Endothelial cell of umbilical vein (primary cell): ENCODE measurements around the gene MAN2A1. TPM values are rescaled to one million over a fixed set of nuclear protein-coding genes. Genes with fewer than 3 reads are reported as not detected.

Experiments used
- BruUV-seq: library from RNA; stranded (reverse); fragments of 400-500 nt; replicated peaks from 2 replicates; lab custom pipeline; 2021; lab: Mats Ljungman, UMichigan
- CTCF ChIA-PET: fragments of 300-600, 350-600 bp; sonication (Branson Sonifier 250); formaldehyde crosslinking; loops from one replicate; lab custom pipeline; 2021; ENCODE audit warnings: antibody characterized with exemption, inconsistent platforms; lab: Charles Lee
- POLR2A ChIA-PET: fragments of 300-600, 350-600 bp; sonication (Branson Sonifier 250); formaldehyde crosslinking; loops from one replicate; lab custom pipeline; 2021; ENCODE audit warnings: antibody characterized with exemption, inconsistent platforms; lab: Charles Lee
- DNase-seq: peaks from one replicate; pipeline ENCODE4 v3.0.0-alpha.2; 2011; ENCODE audit warnings: low read depth, low spot score
- FAIRE-seq: peaks from 2 replicates; lab custom pipeline; 2011; peaks lifted over from hg19 to GRCh38; lab: Jason Lieb, UNC
- H2AFZ ChIP-seq: 2 replicates; pipeline ENCODE4 v1.6.0; 2012; ENCODE audit warnings: low read depth, low read length, control low read depth, inconsistent platforms
- H3K27ac ChIP-seq: 2 replicates; pipeline ENCODE4 v1.5.1; 2011; ENCODE audit warnings: low read depth, mild to moderate bottlenecking, control low read depth, low read length, moderate library complexity; ENCODE audit not compliant: insufficient read depth
- H3K27me3 ChIP-seq, 2 experiments: 2 replicates each; pipeline versions ENCODE4 v1.6.0 to v1.6.1; 2011; ENCODE audit warnings: low read length in 2 of 2, mixed read lengths in 1 of 2; ENCODE audit not compliant: control insufficient read depth in 2 of 2, insufficient read depth in 2 of 2
- H3K36me3 ChIP-seq, 2 experiments: 2 replicates in 1 of 2; 3 replicates in 1 of 2; pipeline ENCODE4 v1.5.1; 2011; ENCODE audit warnings: low read length in 2 of 2, mild to moderate bottlenecking in 1 of 2, moderate library complexity in 1 of 2; ENCODE audit not compliant: control insufficient read depth in 2 of 2, insufficient read depth in 2 of 2; ENCODE audit errors: extremely low read depth in 1 of 2
- H3K4me1 ChIP-seq: 3 replicates; pipeline ENCODE4 v1.5.1; 2011; ENCODE audit warnings: mild to moderate bottlenecking, low read length; ENCODE audit not compliant: control insufficient read depth, insufficient read depth; ENCODE audit errors: extremely low read depth
- H3K4me2 ChIP-seq: 2 replicates; pipeline ENCODE4 v1.6.1; 2011; ENCODE audit warnings: low read length, control low read depth, mixed read lengths; ENCODE audit not compliant: insufficient read depth
- H3K4me3 ChIP-seq, 3 experiments: fragments of 200-600 bp in 1 of 3; sonication (generic), shearing (Covaris generic) in 1 of 3; replicated peaks in 1 of 3; 2 replicates each; pipeline ENCODE4 v1.5.1; 2011 to 2016; ENCODE audit warnings: control low read depth in 3 of 3, low read length in 3 of 3, mild to moderate bottlenecking in 2 of 3, inconsistent platforms in 1 of 3, low read depth in 1 of 3, moderate library complexity in 1 of 3; ENCODE audit not compliant: insufficient read depth in 1 of 3
- H3K79me2 ChIP-seq: 2 replicates; pipeline ENCODE4 v1.6.0; 2012; ENCODE audit warnings: low read length, inconsistent platforms; ENCODE audit not compliant: control insufficient read depth, insufficient read depth
- H3K9ac ChIP-seq: replicated peaks from 2 replicates; pipeline ENCODE3; 2011; ENCODE audit warnings: low read length, control low read depth; ENCODE audit not compliant: insufficient read depth; ENCODE audit errors: extremely low read depth
- H3K9me1 ChIP-seq: replicated peaks from 3 replicates; pipeline ENCODE4 v1.6.0; 2011; ENCODE audit warnings: mild to moderate bottlenecking, low read length; ENCODE audit not compliant: control insufficient read depth, insufficient read depth; ENCODE audit errors: extremely low read depth
- H3K9me3 ChIP-seq: replicated peaks from 2 replicates; pipeline ENCODE4 v1.5.1; 2012; ENCODE audit warnings: low read length, inconsistent platforms; ENCODE audit not compliant: control insufficient read depth, insufficient read depth
- H4K20me1 ChIP-seq: replicated peaks from 2 replicates; pipeline ENCODE3; 2011; ENCODE audit warnings: mild to moderate bottlenecking, low read length; ENCODE audit not compliant: control insufficient read depth, insufficient read depth; ENCODE audit errors: extremely low read depth
- CTCF ChIP-seq, 2 donors: IDR thresholded peaks; 1 replicate in 1 of 2; 2 replicates in 1 of 2; pipeline ENCODE4 v1.5.1; 2011; ENCODE audit warnings: low read length in 2 of 2, mild to moderate bottlenecking in 2 of 2, moderate library complexity in 2 of 2, control low read depth in 1 of 2, inconsistent platforms in 1 of 2, low read depth in 1 of 2; ENCODE audit not compliant: insufficient read depth in 1 of 2; ENCODE audit errors: extremely low read depth in 1 of 2
- EZH2 ChIP-seq: IDR thresholded peaks from 2 replicates; pipeline ENCODE4 v1.6.1; 2012; ENCODE audit warnings: borderline replicate concordance, low read depth, mild to moderate bottlenecking, moderate library complexity, low read length, inconsistent platforms; ENCODE audit not compliant: severe bottlenecking
- FOS ChIP-seq: IDR thresholded peaks from 2 replicates; pipeline ENCODE4 v1.6.1; 2011; ENCODE audit warnings: mild to moderate bottlenecking, low read length, moderate library complexity, borderline replicate concordance; ENCODE audit not compliant: insufficient read depth
- GATA2 ChIP-seq: IDR thresholded peaks from 2 replicates; pipeline ENCODE4 v1.7.0; 2011; ENCODE audit warnings: low read depth, mild to moderate bottlenecking, moderate library complexity, mixed read lengths, low read length; ENCODE audit not compliant: insufficient read length, insufficient read depth
- JUN ChIP-seq: IDR thresholded peaks from 2 replicates; pipeline ENCODE4 v1.6.1; 2011; ENCODE audit warnings: borderline replicate concordance, low read depth; ENCODE audit not compliant: insufficient read length, insufficient read depth
- MAX ChIP-seq: IDR thresholded peaks from 2 replicates; pipeline ENCODE4 v1.6.1; 2011; ENCODE audit not compliant: insufficient read depth, insufficient read length
- MYC ChIP-seq: IDR thresholded peaks from one replicate; pipeline ENCODE4 v1.6.1; 2011; ENCODE audit warnings: mild to moderate bottlenecking, low read depth, low read length
- POLR2A ChIP-seq: IDR thresholded peaks from 2 replicates; pipeline ENCODE4 v1.6.1; 2012; ENCODE audit warnings: low read depth, mild to moderate bottlenecking, control low read depth, low read length
- POLR2AphosphoS5 ChIP-seq: IDR thresholded peaks from 2 replicates; pipeline ENCODE4 v1.6.1; 2012; ENCODE audit warnings: low read depth, mild to moderate bottlenecking, control low read depth, low read length, moderate library complexity; ENCODE audit not compliant: insufficient read depth
- dilution Hi-C: fragments of 300-500 bp; cut with MboI; formaldehyde crosslinking; loops from one replicate; pipeline ENCODE4 v1.15.0; 2019; ENCODE audit warnings: low sequenced_read_pairs; ENCODE audit not compliant: extremely low pct_ligation_motif_present
- intact Hi-C: fragments of 100-400 bp; cut with micrococcal nuclease; formaldehyde crosslinking; loops from one replicate; pipeline ENCODE4 v1.10.0; 2022
- polyA plus RNA-seq, 4 experiments: library from polyadenylated mRNA; depleted of rRNA in 3 of 4; stranded (reverse) in 3 of 4; unstranded in 1 of 4; fragments of >200 nt; gene quantifications; 2 replicates each; pipeline versions ENCODE4 v1.2.1 to v1.2.3, GENCODE V29; 2011 to 2012; ENCODE audit warnings: missing spikeins in 1 of 4
- total RNA-seq: library from RNA; stranded (reverse); gene quantifications from 2 replicates; pipeline ENCODE4 v1.2.3, GENCODE V29; 2021

Gene MAN2A1
- total and polyA plus RNA-seq, 2 donors (not counting 3 experiments of a cell fraction or from before 2014, with no cell fraction given) = 20.8 to 54.8 TPM

GRCh38 chr5:109694451-109694891, 4.7 kb downstream of the MAN2A1 start:
- dilution Hi-C loops (no loop called here), intact Hi-C loops (loop anchor here (10.0 kb wide), 1 partner anchor 590 kb away; no protein-coding TSS in a partner anchor)
- Histone ChIP-seq H3K79me2 (peaks cover 80% of the 10 kb centered on the region), H3K36me3 (no peaks in the 10 kb centered on the region), H3K9me1 (no peaks in the 10 kb centered on the region), H3K4me1 (peaks cover 8% of the 10 kb centered on the region), H3K27ac (no peak overlapping the region), H3K27me3 (no peaks in the 10 kb centered on the region), H2AFZ (no peak overlapping the region), H4K20me1 (peaks cover 2% of the 10 kb centered on the region), H3K9me3 (no peaks in the 10 kb centered on the region), H3K4me3 (no peak overlapping the region), H3K4me2 (no peak overlapping the region), H3K9ac (no peak overlapping the region)
- no TSS peak for BruUV-seq
- ChIA-PET POLR2A (no interaction called here), CTCF (interaction anchor here (1.5 to 2.2 kb wide), 2 partner anchors 55 to 931 kb away, joined by 3 to 5 read pairs; no protein-coding TSS in a partner anchor)
- TF ChIP-seq MYC = no peak
- TF ChIP-seq GATA2 = no peak
- no peak for TF ChIP-seq JUN
- no peak for TF ChIP-seq POLR2AphosphoS5
- TF ChIP-seq POLR2A = no peak
- TF ChIP-seq EZH2 = no peak
- no peak for TF ChIP-seq MAX
- no peak for TF ChIP-seq FOS
- no peak for TF ChIP-seq CTCF (IDR thresholded peaks at IDR 0.05; ENCODE audit: extremely low read depth in 1 of 2, insufficient read depth in 1 of 2, low read depth in 1 of 2, low read length in 2 of 2)
- DNase-seq (peak; percentile 46), FAIRE-seq (peak; percentile 43)
